B cell (primary cell): ENCODE measurements around the gene TRIO. TPM values are rescaled to one million over a fixed set of nuclear protein-coding genes. Genes with fewer than 3 reads are reported as not detected.

Experiments
- ATAC-seq: fragments of 200-7000 bp; cut with Tn5 transposase; one replicate; pipeline ENCODE4 v1.10.0; 2021; ENCODE audit warnings: low read depth, mild to moderate bottlenecking, moderate number of reproducible peaks, moderate library complexity
- CTCF ChIA-PET: fragments of 350-600 bp; sonication (Branson Sonifier 250); formaldehyde crosslinking; loops from one replicate; lab custom pipeline; 2021; ENCODE audit warnings: antibody characterized with exemption, inconsistent platforms; lab: Charles Lee
- POLR2A ChIA-PET: fragments of 350-600 bp; sonication (Branson Sonifier 250); formaldehyde crosslinking; loops from one replicate; lab custom pipeline; 2021; ENCODE audit warnings: antibody characterized with exemption; lab: Charles Lee
- DNase-seq: peaks from one replicate; pipeline ENCODE4 v3.0.0; 2013
- H2AFZ ChIP-seq: 2 replicates; pipeline ENCODE4 v1.6.1; 2012; ENCODE audit warnings: mild to moderate bottlenecking, low read depth, low read length; ENCODE audit not compliant: insufficient read depth, poor library complexity, severe bottlenecking
- H3K27ac ChIP-seq, 2 donors: 1 replicate in 1 of 2; 2 replicates in 1 of 2; pipeline ENCODE4 v1.5.1; 2012 to 2013; ENCODE audit warnings: low read length in 2 of 2, mild to moderate bottlenecking in 2 of 2, moderate library complexity in 1 of 2
- H3K27me3 ChIP-seq, 4 experiments: fragments of 200-600 bp in 1 of 4; sonication (generic) in 1 of 4; replicated peaks in 1 of 4; 1 replicate in 2 of 4; 2 replicates in 2 of 4; pipeline versions ENCODE4 v1.6.1 to v1.7.0; 2013 to 2016; ENCODE audit warnings: low read length in 3 of 4, mild to moderate bottlenecking in 2 of 4, mixed read lengths in 1 of 4, moderate library complexity in 1 of 4; ENCODE audit not compliant: insufficient read depth in 4 of 4, control insufficient read depth in 3 of 4; ENCODE audit errors: control extremely low read depth in 1 of 4
- H3K36me3 ChIP-seq, 2 experiments: replicated peaks in 1 of 2; 1 replicate in 1 of 2; 2 replicates in 1 of 2; pipeline versions ENCODE4 v1.6.1 to v1.7.1; 2013; ENCODE audit warnings: low read length in 1 of 2; ENCODE audit not compliant: insufficient read depth in 2 of 2, control insufficient read depth in 1 of 2; ENCODE audit errors: control extremely low read depth in 1 of 2, extremely low read depth in 1 of 2
- H3K4me1 ChIP-seq, 2 donors: fragments of 200-600 bp in 1 of 2; sonication (generic) in 1 of 2; 1 replicate in 1 of 2; 2 replicates in 1 of 2; pipeline versions ENCODE4 v1.5.1 to v1.6.1; 2013 to 2017; ENCODE audit warnings: low read length in 2 of 2; ENCODE audit not compliant: control insufficient read depth in 2 of 2, insufficient read depth in 2 of 2
- H3K4me2 ChIP-seq: replicated peaks from 2 replicates; pipeline ENCODE3; 2012; ENCODE audit warnings: mild to moderate bottlenecking, low read depth, low read length; ENCODE audit not compliant: poor library complexity, severe bottlenecking
- H3K4me3 ChIP-seq, 5 experiments: fragments of 200-600 bp in 1 of 5; sonication (generic) in 1 of 5; 1 replicate in 3 of 5; 2 replicates in 2 of 5; pipeline versions ENCODE4 v1.5.1 to v1.7.0; 2011 to 2016; ENCODE audit warnings: low read length in 4 of 5, mild to moderate bottlenecking in 4 of 5, low read depth in 2 of 5, control low read depth in 1 of 5, moderate library complexity in 1 of 5; ENCODE audit not compliant: insufficient read depth in 1 of 5; ENCODE audit errors: control extremely low read depth in 1 of 5, extremely low read depth in 1 of 5
- H3K79me2 ChIP-seq: fragments of 200-600 bp; sonication (generic); one replicate; pipeline ENCODE4 v1.6.0; 2016; ENCODE audit warnings: low read length; ENCODE audit not compliant: control insufficient read depth, insufficient read depth
- H3K9ac ChIP-seq: fragments of 200-600 bp; sonication (generic); 2 replicates; pipeline ENCODE4 v1.6.1; 2017; ENCODE audit warnings: mild to moderate bottlenecking, low read length, moderate library complexity
- H3K9me3 ChIP-seq, 3 donors: one replicate each; pipeline versions ENCODE4 v1.6.1 to v1.7.1; 2013; ENCODE audit warnings: low read length in 2 of 3; ENCODE audit not compliant: control insufficient read depth in 2 of 3, insufficient read depth in 1 of 3; ENCODE audit errors: control extremely low read depth in 1 of 3
- H4K20me1 ChIP-seq: 2 replicates; pipeline ENCODE4 v1.6.0; 2012; ENCODE audit warnings: mild to moderate bottlenecking, low read length; ENCODE audit not compliant: insufficient read depth, control insufficient read depth, poor library complexity, severe bottlenecking
- H3K27ac Mint-ChIP-seq: one replicate; pipeline ENCODE4 v1.8.0; 2021; ENCODE audit warnings: mixed read lengths
- H3K27me3 Mint-ChIP-seq: one replicate; pipeline ENCODE4 v1.8.0; 2021; ENCODE audit warnings: mixed read lengths
- H3K4me1 Mint-ChIP-seq: one replicate; pipeline ENCODE4 v1.8.0; 2021; ENCODE audit warnings: mixed read lengths
- H3K4me3 Mint-ChIP-seq: one replicate; pipeline ENCODE4 v1.8.0; 2021; ENCODE audit warnings: mixed read lengths
- H3K9me3 Mint-ChIP-seq: one replicate; pipeline ENCODE4 v1.8.0; 2022; ENCODE audit warnings: mixed read lengths; ENCODE audit not compliant: insufficient read depth
- EZH2 ChIP-seq: IDR thresholded peaks from 2 replicates; pipeline ENCODE4 v1.6.1; 2012; ENCODE audit warnings: borderline replicate concordance, low read depth, mild to moderate bottlenecking, moderate library complexity, low read length; ENCODE audit not compliant: insufficient read depth, poor library complexity, severe bottlenecking
- WGBS: methylation state at CpG from one replicate; pipeline ENCODE4 v1.1.5; 2013; ENCODE audit warnings: missing lambda C conversion rate; ENCODE audit not compliant: insufficient coverage; 5-methylcytosine and 5-hydroxymethylcytosine counted together
- intact Hi-C: fragments of 100-400 bp; cut with micrococcal nuclease; formaldehyde crosslinking; loops from one replicate; pipeline ENCODE4 v1.10.0; 2022
- polyA plus RNA-seq: library from polyadenylated mRNA; depleted of rRNA; stranded (reverse); fragments of >200 nt; gene quantifications from 2 replicates; pipeline ENCODE4 v1.2.3, GENCODE V29; 2012
- total RNA-seq, 2 donors: library from RNA; stranded (reverse); fragments of 120-200 nt in 1 of 2; gene quantifications; 1 replicate in 1 of 2; 2 replicates in 1 of 2; pipeline versions ENCODE4 v1.2.3 to v1.2.4, GENCODE V29; 2013 to 2022
- TF ChIP-seq, protein P1 (sequence below): fragments of 200-600 bp; IDR thresholded peaks from one replicate; pipeline ENCODE4 v1.8.0; 2022; ENCODE audit warnings: antibody characterized with exemption, mild to moderate bottlenecking

Gene TRIO
- total and polyA plus RNA-seq, 2 donors (not counting 1 experiment from before 2014, with no cell fraction given): 90.5 to 479 TPM

DNA sequence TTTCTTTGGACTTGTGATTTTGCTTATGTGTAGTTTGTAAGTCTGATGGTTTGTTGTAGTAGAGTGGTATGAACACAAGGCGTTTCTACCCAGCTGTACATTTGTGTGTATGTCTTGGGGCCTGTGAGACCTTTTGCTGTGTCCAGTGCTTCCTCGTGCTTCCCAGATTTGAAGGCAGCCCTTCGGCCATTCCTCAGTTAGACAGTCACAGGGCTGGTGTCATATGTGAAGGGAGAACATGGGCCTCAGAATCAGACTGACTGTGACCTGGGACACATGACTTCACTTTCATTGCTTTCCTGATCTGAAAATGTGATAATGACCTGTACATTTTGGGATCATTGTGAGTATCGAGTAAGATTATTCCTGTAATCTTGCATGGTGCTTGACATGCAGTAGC, 140.0 kb downstream of the TRIO start:
- ChIA-PET CTCF (interaction anchor here (1.1 kb wide), 1 partner anchor 42 kb away, joined by 3 read pairs; no protein-coding TSS in a partner anchor), POLR2A (no interaction called here)
- no peak for DNase-seq
- H4K20me1 ChIP-seq: peaks cover 86% of the 10 kb centered on the region
- no peak for ATAC-seq
- no peak for TF ChIP-seq EZH2
- TF ChIP-seq, protein P1, sequence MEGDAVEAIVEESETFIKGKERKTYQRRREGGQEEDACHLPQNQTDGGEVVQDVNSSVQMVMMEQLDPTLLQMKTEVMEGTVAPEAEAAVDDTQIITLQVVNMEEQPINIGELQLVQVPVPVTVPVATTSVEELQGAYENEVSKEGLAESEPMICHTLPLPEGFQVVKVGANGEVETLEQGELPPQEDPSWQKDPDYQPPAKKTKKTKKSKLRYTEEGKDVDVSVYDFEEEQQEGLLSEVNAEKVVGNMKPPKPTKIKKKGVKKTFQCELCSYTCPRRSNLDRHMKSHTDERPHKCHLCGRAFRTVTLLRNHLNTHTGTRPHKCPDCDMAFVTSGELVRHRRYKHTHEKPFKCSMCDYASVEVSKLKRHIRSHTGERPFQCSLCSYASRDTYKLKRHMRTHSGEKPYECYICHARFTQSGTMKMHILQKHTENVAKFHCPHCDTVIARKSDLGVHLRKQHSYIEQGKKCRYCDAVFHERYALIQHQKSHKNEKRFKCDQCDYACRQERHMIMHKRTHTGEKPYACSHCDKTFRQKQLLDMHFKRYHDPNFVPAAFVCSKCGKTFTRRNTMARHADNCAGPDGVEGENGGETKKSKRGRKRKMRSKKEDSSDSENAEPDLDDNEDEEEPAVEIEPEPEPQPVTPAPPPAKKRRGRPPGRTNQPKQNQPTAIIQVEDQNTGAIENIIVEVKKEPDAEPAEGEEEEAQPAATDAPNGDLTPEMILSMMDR: no peak
- no peak overlapping the region for H3K27ac Mint-ChIP-seq
- peaks cover 34% of the 10 kb centered on the region for H3K4me1 Mint-ChIP-seq
- H3K79me2 ChIP-seq: peaks cover 12% of the 10 kb centered on the region
- H3K27me3 Mint-ChIP-seq: no peaks in the 10 kb centered on the region
- H3K36me3 ChIP-seq: peaks cover 13 to 35% of the 10 kb centered on the region in 2 experiments
- H3K9me3 Mint-ChIP-seq: no peaks in the 10 kb centered on the region
- H3K9ac ChIP-seq: no peak overlapping the region
- no peak overlapping the region for H2AFZ ChIP-seq
- H3K4me1 ChIP-seq: peaks cover 21 to 26% of the 10 kb centered on the region in 2 donors
- no peak overlapping the region for H3K4me3 Mint-ChIP-seq
- no peak overlapping the region for H3K27ac ChIP-seq
- intact Hi-C loops: no loop called here
- H3K4me2 ChIP-seq: no peak overlapping the region
- WGBS: 92% methylated on average over 3 of the region's 4 CpGs
- H3K9me3 ChIP-seq: no peaks in the 10 kb centered on the region
- no peak overlapping the region for H3K4me3 ChIP-seq
- H3K27me3 ChIP-seq: no peaks in the 10 kb centered on the region

DNA sequence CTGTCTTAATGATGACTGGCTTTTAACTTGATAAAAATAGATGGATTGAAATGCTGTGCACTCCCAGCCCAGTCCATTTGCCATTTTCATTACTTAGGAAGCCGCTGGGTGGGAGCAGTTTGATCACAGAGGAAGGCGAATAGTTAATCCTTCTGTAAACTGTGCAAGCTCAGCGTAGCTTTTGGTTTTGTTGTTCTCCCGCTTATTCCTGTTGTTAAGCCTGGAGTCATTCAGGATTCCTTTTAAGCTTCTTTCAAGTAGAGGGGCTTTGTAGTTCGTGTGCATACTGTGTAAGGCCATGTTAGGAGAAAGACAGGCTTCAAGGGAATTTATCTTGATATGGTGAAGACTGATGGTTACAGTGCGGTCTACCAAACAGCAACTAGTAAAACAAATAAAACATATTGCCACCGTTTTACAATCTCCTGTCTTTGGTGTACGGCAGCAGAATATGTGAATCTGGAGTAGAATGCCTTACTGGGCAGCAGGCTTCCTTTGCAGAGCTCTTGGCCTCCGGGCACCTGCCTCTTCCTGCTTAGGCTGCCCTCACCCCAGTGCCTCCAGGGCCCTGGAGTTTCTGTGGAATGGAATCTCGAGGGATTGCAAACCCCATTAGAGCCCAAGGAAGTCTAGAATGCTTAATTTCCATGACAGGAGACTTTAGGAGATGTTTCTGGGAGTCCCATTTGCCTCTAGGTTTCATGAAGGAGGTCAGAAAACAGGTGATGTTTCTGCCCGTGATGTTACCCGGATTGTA, 141.4 kb downstream of the TRIO start:
- peaks cover 21 to 26% of the 10 kb centered on the region in 2 donors for H3K4me1 ChIP-seq
- H3K36me3 ChIP-seq: peaks cover 13 to 43% of the 10 kb centered on the region in 2 experiments
- no peak overlapping the region for H3K9ac ChIP-seq
- Mint-ChIP-seq H3K9me3 (no peaks in the 10 kb centered on the region), H3K27me3 (no peaks in the 10 kb centered on the region), H3K4me3 (no peak overlapping the region), H3K4me1 (peaks cover 32% of the 10 kb centered on the region), H3K27ac (no peak overlapping the region)
- H3K27ac ChIP-seq: no peak overlapping the region
- no peaks in the 10 kb centered on the region for H3K9me3 ChIP-seq
- 100% methylated on average over 5 of the region's 12 CpGs for WGBS
- H4K20me1 ChIP-seq: peaks cover 82% of the 10 kb centered on the region
- CTCF ChIA-PET: interaction anchor here (0.6 to 1.8 kb wide), 3 partner anchors 14 to 142 kb away, joined by 3 to 9 read pairs (median 4); partner anchors contain the start of gene TRIO
- H3K4me2 ChIP-seq: no peak overlapping the region
- H3K27me3 ChIP-seq: no peaks in the 10 kb centered on the region
- TF ChIP-seq, protein P1: no peak
- no peak for TF ChIP-seq EZH2
- H3K79me2 ChIP-seq: peaks cover 17% of the 10 kb centered on the region
- intact Hi-C loops: no loop called here
- H3K4me3 ChIP-seq: no peak overlapping the region
- H2AFZ ChIP-seq: no peak overlapping the region
- no peak for ATAC-seq
- no peak for DNase-seq
- POLR2A ChIA-PET: no interaction called here
